GM10248 (cell line): Measurements from ENCODE around the gene ROBO1.

Experiments
- CTCF ChIA-PET: fragments of 300-600 bp; sonication (Branson Sonifier 250); formaldehyde crosslinking; extraction: SDS; loops from one replicate; lab custom pipeline; 2021; ENCODE audit warnings: antibody characterized with exemption; lab: Yijun Ruan, JAX
- POLR2A ChIA-PET: fragments of 350-650 bp; sonication (Branson Sonifier 250); formaldehyde crosslinking; extraction: SDS; loops from one replicate; lab custom pipeline; 2020; ENCODE audit warnings: antibody characterized with exemption; lab: Yijun Ruan, JAX
- DNase-seq: peaks from one replicate; pipeline ENCODE4 v3.0.0; 2012; ENCODE audit errors: extremely low spot score
- TF ChIP-seq, protein P1 (sequence below): IDR thresholded peaks from 2 replicates; pipeline ENCODE4 v1.5.1; 2012; ENCODE audit warnings: mild to moderate bottlenecking, low read depth; ENCODE audit errors: extremely low read depth, missing control alignments, control extremely low read depth

The ROBO1 gene

GRCh38 chr3:79396595-79396994, 371.2 kb downstream of the ROBO1 start:
- TF ChIP-seq, protein P1, sequence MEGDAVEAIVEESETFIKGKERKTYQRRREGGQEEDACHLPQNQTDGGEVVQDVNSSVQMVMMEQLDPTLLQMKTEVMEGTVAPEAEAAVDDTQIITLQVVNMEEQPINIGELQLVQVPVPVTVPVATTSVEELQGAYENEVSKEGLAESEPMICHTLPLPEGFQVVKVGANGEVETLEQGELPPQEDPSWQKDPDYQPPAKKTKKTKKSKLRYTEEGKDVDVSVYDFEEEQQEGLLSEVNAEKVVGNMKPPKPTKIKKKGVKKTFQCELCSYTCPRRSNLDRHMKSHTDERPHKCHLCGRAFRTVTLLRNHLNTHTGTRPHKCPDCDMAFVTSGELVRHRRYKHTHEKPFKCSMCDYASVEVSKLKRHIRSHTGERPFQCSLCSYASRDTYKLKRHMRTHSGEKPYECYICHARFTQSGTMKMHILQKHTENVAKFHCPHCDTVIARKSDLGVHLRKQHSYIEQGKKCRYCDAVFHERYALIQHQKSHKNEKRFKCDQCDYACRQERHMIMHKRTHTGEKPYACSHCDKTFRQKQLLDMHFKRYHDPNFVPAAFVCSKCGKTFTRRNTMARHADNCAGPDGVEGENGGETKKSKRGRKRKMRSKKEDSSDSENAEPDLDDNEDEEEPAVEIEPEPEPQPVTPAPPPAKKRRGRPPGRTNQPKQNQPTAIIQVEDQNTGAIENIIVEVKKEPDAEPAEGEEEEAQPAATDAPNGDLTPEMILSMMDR, result no peak
- ChIA-PET POLR2A (no interaction called here), CTCF (interaction anchor here (1.2 kb wide), 2 partner anchors 9 to 24 kb away, joined by 3 read pairs; no protein-coding TSS in a partner anchor)
- DNase-seq, result no peak

GRCh38 chr3:79392479-79392878, 375.3 kb downstream of the ROBO1 start:
- CTCF ChIA-PET, result interaction anchor here (0.8 to 1.8 kb wide), 3 partner anchors 19 to 30 kb away, joined by 3 to 6 read pairs (median 5); no protein-coding TSS in a partner anchor
- TF ChIP-seq, protein P1, result no peak

GRCh38 chr3:79390352-79390751, 377.4 kb downstream of the ROBO1 start:
- POLR2A ChIA-PET, result no interaction called here
- TF ChIP-seq, protein P1, result no peak
- CTCF ChIA-PET, result no interaction called here
- no peak for DNase-seq

More at GRCh38 chr3:79392479-79392878, 375.3 kb downstream of the ROBO1 start:
- DNase-seq, result no peak
- POLR2A ChIA-PET, result no interaction called here

DNA sequence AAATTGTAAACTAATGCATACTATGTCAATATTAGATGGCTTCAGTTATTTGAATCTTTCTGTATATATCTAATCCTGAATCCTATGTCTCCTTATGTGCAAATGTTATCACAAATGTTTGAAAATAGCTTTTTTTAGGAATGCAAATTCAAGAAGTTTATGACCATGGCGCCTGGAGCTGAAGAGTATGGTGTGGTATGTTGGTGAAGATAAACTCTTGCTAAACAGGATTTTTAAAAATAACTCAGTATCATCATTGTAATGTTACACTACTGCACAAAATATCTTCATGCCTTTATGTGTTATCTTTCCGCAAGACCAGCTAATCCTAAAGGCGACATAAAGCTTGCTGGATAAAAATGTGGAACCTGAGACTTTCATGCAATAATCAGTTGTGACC, 382.6 kb downstream of the ROBO1 start:
- ChIA-PET CTCF (no interaction called here), POLR2A (no interaction called here)
- TF ChIP-seq, protein P1, result no peak
- no peak for DNase-seq

DNA sequence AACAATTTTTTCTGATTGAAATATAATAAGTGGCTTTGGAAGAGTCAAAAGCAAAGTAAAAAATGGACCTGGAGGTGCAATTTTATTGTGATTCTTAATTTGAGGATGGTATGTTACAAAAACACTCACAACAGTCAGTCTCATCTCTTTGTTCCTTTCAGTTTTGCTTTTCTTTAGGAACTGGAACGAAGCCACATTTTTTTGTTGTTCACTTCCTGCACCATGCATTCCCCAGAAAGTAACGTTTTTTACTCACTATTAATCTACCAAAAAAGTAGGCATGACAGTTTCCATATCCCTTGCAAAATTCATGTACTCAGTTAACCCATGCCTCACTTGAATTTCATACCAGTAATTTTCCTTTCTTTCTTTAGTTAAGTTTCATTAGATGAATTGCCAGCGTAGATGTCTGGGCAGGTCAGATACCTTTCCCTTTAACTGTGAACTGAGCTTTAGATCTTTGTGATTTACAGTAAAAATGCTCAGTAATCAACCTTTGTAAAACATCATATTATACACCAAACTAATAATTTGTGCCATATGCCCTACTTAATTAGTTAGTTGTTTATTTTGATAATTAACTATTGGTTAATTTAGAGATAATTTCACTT, 384.3 kb downstream of the ROBO1 start:
- DNase-seq, result no peak
- TF ChIP-seq, protein P1, result no peak
- ChIA-PET CTCF (interaction anchor here (1.5 kb wide), 1 partner anchor 22 kb away, joined by 5 read pairs; no protein-coding TSS in a partner anchor), POLR2A (no interaction called here)

GRCh38 chr3:79380581-79380980, 387.2 kb downstream of the ROBO1 start:
- TF ChIP-seq, protein P1, result no peak
- CTCF ChIA-PET, result interaction anchor here (1.2 kb wide), 1 partner anchor 19 kb away, joined by 4 read pairs; no protein-coding TSS in a partner anchor
- POLR2A ChIA-PET, result no interaction called here
- DNase-seq, result no peak
